Neuron (in vitro differentiated cells): ENCODE results near the gene ABHD2.
"Not testable (repeated sequence)": the region's sequence is repeated elsewhere in the genome, so short reads cannot be mapped to it uniquely, and the experiment has no call there.

Experiments
- H2AFZ ChIP-seq: one replicate; pipeline ENCODE4 v1.6.1; 2013; ENCODE audit warnings: low read depth, mild to moderate bottlenecking, inconsistent platforms, low read length, moderate library complexity
- H3K27me3 ChIP-seq: one replicate; pipeline ENCODE4 v1.6.1; 2013; ENCODE audit warnings: low read length; ENCODE audit not compliant: insufficient read depth
- H3K36me3 ChIP-seq: one replicate; pipeline ENCODE4 v1.6.1; 2013; ENCODE audit warnings: low read length; ENCODE audit not compliant: insufficient read depth
- H3K4me1 ChIP-seq: one replicate; pipeline ENCODE4 v1.6.1; 2013; ENCODE audit warnings: low read length; ENCODE audit not compliant: insufficient read depth
- H3K4me3 ChIP-seq: 2 replicates; pipeline ENCODE4 v1.5.1; 2013; ENCODE audit warnings: mild to moderate bottlenecking, low read length, moderate library complexity
- H3K9me3 ChIP-seq: one replicate; pipeline ENCODE4 v1.6.1; 2013; ENCODE audit warnings: low read length

The ABHD2 gene

GRCh38 chr15:89217686-89218376 lies 129.6 kb downstream of the ABHD2 start:
- Histone ChIP-seq H3K9me3 (no peaks in the 10 kb centered on the region), H2AFZ (no peak overlapping the region), H3K27me3 (no peaks in the 10 kb centered on the region), H3K4me3 (no peak overlapping the region), H3K36me3 (no peaks in the 10 kb centered on the region), H3K4me1 (peaks cover 8% of the 10 kb centered on the region)

DNA sequence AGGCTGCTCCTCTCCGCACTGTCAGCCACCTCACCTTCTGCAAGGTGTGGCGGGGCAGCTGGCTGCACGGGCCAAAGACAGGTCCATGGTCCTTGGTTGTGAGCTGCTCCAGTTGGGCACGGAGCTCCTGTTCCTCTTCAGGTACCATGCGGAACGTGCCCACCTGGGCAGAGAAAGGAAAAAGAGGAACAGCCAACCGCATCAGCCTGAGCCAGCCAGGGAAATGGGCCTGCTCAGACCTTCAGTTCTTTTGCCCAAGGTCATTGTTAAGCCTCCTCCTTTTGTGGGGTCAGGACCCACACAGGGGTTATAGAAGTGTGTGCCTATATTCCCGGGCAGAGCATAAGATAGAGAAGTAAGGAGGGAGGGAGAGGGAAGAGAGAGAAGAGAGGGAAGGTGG lies 130.3 kb downstream of the ABHD2 start:
- H3K9me3 ChIP-seq, result no peaks in the 10 kb centered on the region
- no peak overlapping the region for H3K4me3 ChIP-seq
- H3K4me1 ChIP-seq, result peaks cover 8% of the 10 kb centered on the region
- no peak overlapping the region for H2AFZ ChIP-seq
- H3K36me3 ChIP-seq, result no peaks in the 10 kb centered on the region
- H3K27me3 ChIP-seq, result no peaks in the 10 kb centered on the region

DNA sequence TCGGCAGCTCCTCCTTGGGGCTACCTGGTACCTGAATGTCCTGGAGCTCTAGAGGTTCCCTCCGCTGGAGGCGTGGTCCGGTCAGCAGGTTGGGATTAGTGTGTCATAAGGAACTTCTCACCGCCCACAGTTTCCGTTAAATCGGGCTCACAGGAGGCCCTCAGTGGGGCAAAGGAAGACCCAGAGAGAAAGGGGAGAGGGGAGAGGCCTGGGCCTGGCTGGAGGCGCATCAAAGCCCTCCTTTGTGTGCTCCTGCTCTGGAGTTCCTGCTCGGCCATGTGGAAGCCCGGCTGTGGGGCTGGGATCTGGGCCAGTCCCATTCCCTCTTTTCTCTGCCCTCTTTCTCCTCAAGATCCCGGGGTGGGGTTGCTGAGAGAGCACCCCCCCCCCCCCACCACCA lies 133.3 kb downstream of the ABHD2 start, which contains the start of gene RLBP1:
TSS of gene RLBP1 (minus strand) at position 37 of the 400 bp plus-strand sequence. CDS start 2,604 bp downstream, outside the sequence.
- Histone ChIP-seq H3K4me3 (no peak within 1 kb of the TSS), H3K9me3 (no peaks in the 10 kb centered on the region)

DNA sequence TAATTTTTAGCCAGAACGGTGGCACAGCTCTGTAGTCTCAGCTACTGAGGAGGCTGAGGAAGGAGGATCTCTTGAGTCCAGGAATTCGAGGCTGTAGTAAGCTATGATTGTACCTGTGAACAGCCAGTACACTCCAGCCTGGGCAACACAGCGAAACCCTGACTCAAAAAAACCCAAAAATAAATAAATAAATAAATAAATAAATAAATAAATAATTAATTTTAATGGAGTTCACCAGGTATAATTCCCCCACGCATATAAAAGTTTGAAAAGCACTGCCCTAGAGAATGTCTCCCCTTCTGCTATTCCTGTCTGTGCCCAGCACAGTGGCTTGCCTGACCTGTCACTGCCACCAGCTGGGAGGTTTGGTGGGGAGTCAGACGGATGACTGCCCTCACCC lies 137.3 kb downstream of the ABHD2 start:
- Histone ChIP-seq H3K4me1 (peaks cover 8% of the 10 kb centered on the region), H3K36me3 (no peaks in the 10 kb centered on the region), H2AFZ (no peak overlapping the region), H3K27me3 (no peaks in the 10 kb centered on the region), H3K9me3 (no peaks in the 10 kb centered on the region), H3K4me3 (no peak overlapping the region)

More for the DNA sequence above, 133.3 kb downstream of the ABHD2 start, which contains the start of gene RLBP1:
- Histone ChIP-seq H3K4me1 (peaks cover 8% of the 10 kb centered on the region), H2AFZ (no peak within 1 kb of the TSS), H3K36me3 (no peaks in the 10 kb centered on the region), H3K27me3 (no peaks in the 10 kb centered on the region)

DNA sequence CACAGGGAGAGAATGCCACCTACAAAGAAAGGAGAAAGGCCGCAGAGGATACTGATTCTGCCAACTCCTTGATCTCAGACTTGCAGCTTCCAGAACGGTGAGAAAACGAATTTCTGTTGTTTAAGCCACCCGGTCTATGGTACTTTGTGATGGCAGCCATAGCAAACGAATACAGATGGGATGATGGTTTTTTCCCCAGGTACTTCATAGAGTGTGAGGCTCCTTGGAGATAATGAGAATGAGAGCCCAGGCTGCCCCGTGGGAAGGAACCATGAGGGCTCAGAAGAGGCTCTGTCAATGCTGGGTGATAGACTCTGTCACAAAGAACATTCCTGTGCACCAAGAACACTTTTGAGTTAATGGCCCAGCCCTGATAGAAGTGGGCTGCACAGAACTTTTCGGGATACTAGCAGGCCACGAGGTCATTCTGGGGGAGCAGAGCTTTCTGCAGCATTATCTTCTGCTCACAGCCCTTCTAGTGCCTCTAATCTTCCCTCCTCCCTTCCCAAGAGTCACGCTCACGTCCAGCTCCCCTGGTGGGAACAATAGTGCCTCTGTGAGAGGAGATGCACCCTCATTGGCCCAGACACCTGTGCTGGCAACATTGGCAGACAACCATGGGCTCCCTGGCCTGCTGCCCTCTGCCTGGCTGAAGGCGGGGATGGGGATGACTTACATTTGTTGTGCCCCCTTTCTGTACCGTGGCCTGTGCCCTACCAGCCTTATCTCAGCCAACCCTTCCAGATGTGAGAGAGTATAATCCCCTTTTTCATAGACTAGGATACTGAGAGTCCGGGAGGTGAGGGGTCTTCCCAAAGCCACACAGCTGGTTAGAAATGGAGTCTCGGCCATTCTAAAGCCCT lies 138.3 kb downstream of the ABHD2 start:
- no peak overlapping the region for H3K4me3 ChIP-seq
- H3K9me3 ChIP-seq, result no peaks in the 10 kb centered on the region
- no peaks in the 10 kb centered on the region for H3K27me3 ChIP-seq
- H3K4me1 ChIP-seq, result peaks cover 5% of the 10 kb centered on the region
- no peak overlapping the region for H2AFZ ChIP-seq
- H3K36me3 ChIP-seq, result no peaks in the 10 kb centered on the region

- Histone ChIP-seq H3K36me3 (no peaks in the 10 kb centered on the region), H2AFZ (no peak overlapping the region), H3K27me3 (no peaks in the 10 kb centered on the region), H3K4me1 (no peaks in the 10 kb centered on the region), H3K9me3 (no peaks in the 10 kb centered on the region), H3K4me3 (no peak overlapping the region)
Measured at GRCh38 chr15:89227425-89227824, 139.2 kb downstream of the ABHD2 start.

- Histone ChIP-seq H3K4me3 (no peak overlapping the region), H3K4me1 (no peaks in the 10 kb centered on the region), H3K27me3 (no peaks in the 10 kb centered on the region), H3K9me3 (no peaks in the 10 kb centered on the region), H3K36me3 (no peaks in the 10 kb centered on the region), H2AFZ (no peak overlapping the region)
Measured at GRCh38 chr15:89230277-89230676, 142.0 kb downstream of the ABHD2 start.

- no peaks in the 10 kb centered on the region for H3K9me3 ChIP-seq
- H2AFZ ChIP-seq, result no peak overlapping the region
- no peak overlapping the region for H3K4me3 ChIP-seq
Measured at GRCh38 chr15:89231832-89232231, 143.6 kb downstream of the ABHD2 start.

GRCh38 chr15:89239883-89240810 lies 151.9 kb downstream of the ABHD2 start:
- H3K4me1 ChIP-seq, H3K9me3 ChIP-seq, H3K4me3 ChIP-seq, H3K36me3 ChIP-seq, H2AFZ ChIP-seq, H3K27me3 ChIP-seq: not testable (repeated sequence)

More at GRCh38 chr15:89231832-89232231, 143.6 kb downstream of the ABHD2 start:
- H3K36me3 ChIP-seq, result no peaks in the 10 kb centered on the region
- no peaks in the 10 kb centered on the region for H3K27me3 ChIP-seq
- H3K4me1 ChIP-seq, result no peaks in the 10 kb centered on the region

DNA sequence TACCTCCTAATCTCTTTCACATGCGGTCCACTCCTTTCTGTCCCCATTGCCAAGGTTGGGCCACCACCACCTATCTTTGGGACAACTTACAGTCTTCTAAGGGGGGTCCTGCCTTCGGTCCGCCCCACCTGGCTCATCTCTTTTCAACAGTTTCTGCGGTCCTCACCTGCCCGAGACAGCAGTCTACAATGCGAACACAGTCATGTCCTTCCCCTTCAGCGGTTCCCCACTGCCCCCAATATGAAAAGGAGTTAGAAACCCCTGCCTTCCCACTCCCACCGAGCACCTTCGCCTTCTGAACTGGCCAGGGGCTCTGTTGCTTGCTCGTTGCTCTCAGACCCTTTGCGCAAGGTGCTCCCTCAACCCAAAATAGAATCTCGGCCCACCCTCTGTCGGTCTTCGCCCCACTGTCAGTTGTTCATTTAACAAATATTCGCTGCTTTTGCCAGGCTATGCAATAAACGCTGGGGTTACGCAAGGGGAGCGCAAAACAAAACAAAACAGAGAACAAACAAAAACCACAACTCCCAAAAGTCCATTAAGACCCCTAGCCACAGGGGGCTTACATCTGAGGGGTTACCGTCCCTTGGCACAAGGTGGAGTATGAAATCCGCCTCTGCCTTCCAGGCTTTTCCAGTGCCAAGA lies 154.9 kb downstream of the ABHD2 start:
- Histone ChIP-seq H2AFZ (peak overlapping the region; percentile 76), H3K36me3 (peaks cover 16% of the 10 kb centered on the region), H3K9me3 (no peaks in the 10 kb centered on the region), H3K4me1 (peaks cover 14% of the 10 kb centered on the region), H3K4me3 (peak overlapping the region; percentile 83), H3K27me3 (no peaks in the 10 kb centered on the region)

DNA sequence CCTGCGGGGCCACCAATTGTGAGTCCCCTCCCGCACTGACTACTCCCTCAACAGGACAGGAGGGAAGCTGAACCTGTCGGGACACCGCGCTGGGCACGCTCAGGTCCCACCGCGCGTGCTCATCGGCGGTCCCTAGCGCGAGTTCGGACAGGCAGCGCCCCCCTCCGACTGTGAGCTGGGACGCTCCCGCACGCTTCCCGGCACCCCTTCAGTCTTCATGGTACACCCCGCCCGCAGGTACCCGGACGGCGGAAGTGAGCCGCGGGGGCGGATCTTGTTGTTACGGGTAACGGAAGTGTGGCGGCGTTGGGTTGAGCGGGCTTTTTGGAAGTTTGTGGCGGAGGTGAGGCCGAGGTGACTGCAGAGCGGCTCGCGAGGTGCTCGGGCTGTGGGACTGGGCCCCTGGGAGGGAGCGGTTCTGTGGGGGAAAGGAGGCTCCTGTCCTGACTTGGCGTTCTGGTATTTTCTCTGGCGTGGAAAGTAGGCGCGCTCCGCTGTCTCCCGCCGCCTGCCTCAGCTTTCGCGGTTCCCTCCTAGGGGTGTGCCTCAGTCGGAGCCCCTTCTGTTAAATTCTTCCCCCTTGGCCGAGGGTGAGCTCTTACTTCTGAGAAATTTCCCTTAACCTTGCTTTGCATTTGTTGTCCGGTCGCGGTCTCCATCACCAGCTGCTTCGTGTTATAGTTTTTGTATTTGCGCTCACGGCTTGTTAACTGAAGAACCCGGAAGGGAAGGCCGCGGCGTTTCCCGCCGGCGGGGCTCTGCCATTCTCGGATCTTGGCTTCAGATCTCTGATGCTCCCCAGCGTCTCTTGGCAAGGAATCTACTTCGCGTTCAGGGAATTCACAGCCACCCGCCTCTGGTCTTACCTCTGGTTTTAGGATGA lies 155.7 kb downstream of the ABHD2 start, which contains the start of gene FANCI:
TSS of gene FANCI (plus strand) at position 289 of the 883 bp plus-strand sequence. CDS start 3,669 bp downstream, outside the sequence.
- peaks cover 24% of the 10 kb centered on the region for H3K36me3 ChIP-seq
- H3K4me1 ChIP-seq, result peaks cover 14% of the 10 kb centered on the region
- peak within 1 kb of the TSS; percentile 76 for H2AFZ ChIP-seq
- no peaks in the 10 kb centered on the region for H3K9me3 ChIP-seq
- peak within 1 kb of the TSS; percentile 83 for H3K4me3 ChIP-seq
- H3K27me3 ChIP-seq, result no peaks in the 10 kb centered on the region
